GM23338 (cell line): ENCODE data around the gene MRPS22. TPM values are rescaled to one million over a fixed set of nuclear protein-coding genes. Genes with fewer than 3 reads are reported as not detected.

ENCODE experiments used
- ATAC-seq: fragments of 200-7000 bp; cut with Tn5 transposase; 3 replicates; pipeline ENCODE4 v1.9.1; 2020
- DNase-seq: peaks from one replicate; pipeline ENCODE4 v3.0.0-alpha.2; 2015; ENCODE audit warnings: low spot score
- H2AFZ ChIP-seq: fragments of 200-600 bp; sonication (generic); 2 replicates; pipeline ENCODE4 v1.8.0; 2016; ENCODE audit warnings: antibody characterized with exemption, mild to moderate bottlenecking, moderate library complexity
- H3F3A ChIP-seq: fragments of 200-600 bp; sonication (generic); replicated peaks from 2 replicates; pipeline ENCODE4 v1.8.0; 2017; ENCODE audit warnings: antibody characterized with exemption, mixed run types, low read depth
- H3K27ac ChIP-seq: fragments of 200-600 bp; sonication (generic); 2 replicates; pipeline ENCODE4 v1.6.1; 2016; ENCODE audit warnings: low read depth
- H3K27me3 ChIP-seq: fragments of 200-600 bp; sonication (generic); 2 replicates; pipeline ENCODE4 v1.8.0; 2016; ENCODE audit warnings: mild to moderate bottlenecking, mixed run types, moderate library complexity; ENCODE audit not compliant: insufficient read depth
- H3K36me3 ChIP-seq: fragments of 200-600 bp; sonication (generic); 2 replicates; pipeline ENCODE4 v1.8.0; 2016; ENCODE audit warnings: mild to moderate bottlenecking; ENCODE audit not compliant: insufficient read depth
- H3K4me1 ChIP-seq: fragments of 200-600 bp; sonication (generic); 2 replicates; pipeline ENCODE4 v1.8.0; 2016; ENCODE audit warnings: mild to moderate bottlenecking, moderate library complexity; ENCODE audit not compliant: insufficient read depth
- H3K4me2 ChIP-seq: fragments of 200-600 bp; sonication (generic); 2 replicates; pipeline ENCODE4 v1.7.1; 2017; ENCODE audit warnings: mixed run types
- H3K4me3 ChIP-seq: fragments of 200-600 bp; sonication (generic); 2 replicates; pipeline ENCODE4 v1.6.1; 2016; ENCODE audit warnings: mixed run types
- H3K79me2 ChIP-seq: fragments of 200-600 bp; sonication (generic); replicated peaks from 2 replicates; pipeline ENCODE4 v1.8.0; 2017; ENCODE audit warnings: mild to moderate bottlenecking; ENCODE audit not compliant: insufficient read depth
- H3K9me2 ChIP-seq: fragments of 200-600 bp; sonication (generic); 2 replicates; pipeline ENCODE4 v1.8.0; 2017; ENCODE audit not compliant: insufficient read depth
- H4K20me1 ChIP-seq: fragments of 200-600 bp; sonication (generic); replicated peaks from 2 replicates; pipeline ENCODE4 v1.8.0; 2017; ENCODE audit warnings: mild to moderate bottlenecking; ENCODE audit not compliant: insufficient read depth
- H3K27ac Mint-ChIP-seq: 2 replicates; pipeline ENCODE4 v1.8.0; 2020; ENCODE audit warnings: inconsistent platforms, mild to moderate bottlenecking, moderate library complexity, mixed read lengths
- H3K27me3 Mint-ChIP-seq: 3 replicates; pipeline ENCODE4 v1.8.0; 2022; ENCODE audit warnings: low read depth, mild to moderate bottlenecking, moderate library complexity, mixed read lengths, inconsistent platforms; ENCODE audit not compliant: insufficient read depth, poor library complexity
- H3K36me3 Mint-ChIP-seq: 3 replicates; pipeline ENCODE4 v1.8.0; 2021; ENCODE audit warnings: low read depth, mild to moderate bottlenecking, inconsistent platforms, moderate library complexity, mixed read lengths
- H3K4me1 Mint-ChIP-seq: 3 replicates; pipeline ENCODE4 v1.8.0; 2020; ENCODE audit warnings: mild to moderate bottlenecking, inconsistent platforms, mixed read lengths
- H3K4me3 Mint-ChIP-seq: 3 replicates; pipeline ENCODE4 v1.8.0; 2021; ENCODE audit warnings: moderate library complexity, mild to moderate bottlenecking, inconsistent platforms, mixed read lengths
- H3K9me3 Mint-ChIP-seq: 3 replicates; pipeline ENCODE4 v1.8.0; 2020; ENCODE audit warnings: moderate library complexity, mild to moderate bottlenecking, inconsistent platforms, mixed read lengths
- CREB1 ChIP-seq: fragments of 250-450 bp; sonication (Bioruptor Pico); IDR thresholded peaks from 2 replicates; pipeline ENCODE4 v1.5.0; 2020; ENCODE audit warnings: low read depth, mild to moderate bottlenecking, moderate library complexity
- CTCF ChIP-seq, 2 experiments: fragments of 200-600 bp in 1 of 2; sonication (generic) in 1 of 2; conservative IDR thresholded peaks; 2 replicates each; pipeline versions ENCODE4 v1.5.1 to v1.6.1; 2016 to 2017; ENCODE audit warnings: antibody characterized with exemption in 2 of 2, low read depth in 2 of 2, mild to moderate bottlenecking in 2 of 2, moderate library complexity in 1 of 2
- EZH2 ChIP-seq: fragments of 200-600 bp; sonication (generic); IDR thresholded peaks from one replicate; pipeline ENCODE4 v1.8.0; 2017; ENCODE audit warnings: antibody characterized with exemption, mild to moderate bottlenecking, low read depth; ENCODE audit not compliant: unreplicated experiment
- EZH2phosphoT487 ChIP-seq: fragments of 200-600 bp; sonication (generic); IDR thresholded peaks from one replicate; pipeline ENCODE4 v1.8.1; 2018; ENCODE audit warnings: antibody characterized with exemption; ENCODE audit not compliant: unreplicated experiment
- JUNB ChIP-seq: IDR thresholded peaks from one replicate; pipeline ENCODE4 v1.6.1; 2016; ENCODE audit warnings: antibody characterized with exemption; ENCODE audit not compliant: unreplicated experiment
- POLR2AphosphoS5 ChIP-seq: IDR thresholded peaks from 2 replicates; pipeline ENCODE4 v1.6.1; 2016; ENCODE audit warnings: antibody characterized with exemption, low read depth
- REST ChIP-seq: IDR thresholded peaks from one replicate; pipeline ENCODE4 v1.6.1; 2018; ENCODE audit warnings: antibody characterized with exemption; ENCODE audit not compliant: unreplicated experiment
- STAT1 ChIP-seq: IDR thresholded peaks from one replicate; pipeline ENCODE4 v1.6.1; 2016; ENCODE audit warnings: antibody characterized with exemption; ENCODE audit not compliant: unreplicated experiment
- ZNF114 ChIP-seq: fragments of 250-450 bp; sonication (Bioruptor Pico); IDR thresholded peaks from 2 replicates; pipeline ENCODE4 v1.5.0; 2020; ENCODE audit warnings: mild to moderate bottlenecking, moderate library complexity
- polyA plus RNA-seq: library from polyadenylated mRNA; unstranded; fragments of >200 nt; fragmentation: Nextera tagmentation; extraction: Ambion mirVana; gene quantifications from 2 replicates; pipeline ENCODE4 v1.2.1, GENCODE V29; 2016
- total RNA-seq: library from RNA; depleted of rRNA; stranded (reverse); fragments of >200 nt; shearing (Covaris generic); gene quantifications from 2 replicates; pipeline ENCODE4 v1.2.3, GENCODE V29; 2014
- TF ChIP-seq, protein P1 (sequence below): IDR thresholded peaks from 2 replicates; pipeline ENCODE4 v1.6.1; 2016; ENCODE audit warnings: antibody characterized with exemption

The MRPS22 gene
- total and polyA plus RNA-seq, 2 experiments from 2014 or later = 58.4 to 65.6 TPM

GRCh38 chr3:139309880-139310279 lies 33.9 kb upstream of the MRPS22 start (continued):
- TF ChIP-seq REST (no peak), EZH2 (no peak), CREB1 (CRISPR knock-in tag) (no peak), ZNF114 (CRISPR knock-in tag) (no peak), CTCF (conservative IDR thresholded peaks at IDR 0.05; ENCODE audit: low read depth in 2 of 2) (no peak), STAT1 (no peak), EZH2phosphoT487 (no peak), JUNB (no peak), POLR2AphosphoS5 (no peak)
- TF ChIP-seq, protein P1, sequence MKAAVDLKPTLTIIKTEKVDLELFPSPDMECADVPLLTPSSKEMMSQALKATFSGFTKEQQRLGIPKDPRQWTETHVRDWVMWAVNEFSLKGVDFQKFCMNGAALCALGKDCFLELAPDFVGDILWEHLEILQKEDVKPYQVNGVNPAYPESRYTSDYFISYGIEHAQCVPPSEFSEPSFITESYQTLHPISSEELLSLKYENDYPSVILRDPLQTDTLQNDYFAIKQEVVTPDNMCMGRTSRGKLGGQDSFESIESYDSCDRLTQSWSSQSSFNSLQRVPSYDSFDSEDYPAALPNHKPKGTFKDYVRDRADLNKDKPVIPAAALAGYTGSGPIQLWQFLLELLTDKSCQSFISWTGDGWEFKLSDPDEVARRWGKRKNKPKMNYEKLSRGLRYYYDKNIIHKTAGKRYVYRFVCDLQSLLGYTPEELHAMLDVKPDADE = no peak

GRCh38 chr3:139310474-139310933 lies 33.3 kb upstream of the MRPS22 start:
- TF ChIP-seq JUNB (no peak), ZNF114 (CRISPR knock-in tag) (no peak)
- no peaks in the 10 kb centered on the region for H4K20me1 ChIP-seq
- no peaks in the 10 kb centered on the region; the same call in 1 of the 2 replicates for H3K4me1 ChIP-seq
- H3K4me3 Mint-ChIP-seq = no peak overlapping the region
- no peaks in the 10 kb centered on the region for H3K9me3 Mint-ChIP-seq
- no peak for ATAC-seq
- peaks cover 9% of the 10 kb centered on the region for H3K4me1 Mint-ChIP-seq
- H3F3A ChIP-seq = no peaks in the 10 kb centered on the region
- no peaks in the 10 kb centered on the region for H3K79me2 ChIP-seq
- no peak overlapping the region for H2AFZ ChIP-seq
- H3K27me3 ChIP-seq = no peaks in the 10 kb centered on the region
- peaks cover 12% of the 10 kb centered on the region for H3K27me3 Mint-ChIP-seq
- H3K4me3 ChIP-seq = no peak overlapping the region
- H3K27ac ChIP-seq = no peak overlapping the region
- H3K27ac Mint-ChIP-seq = no peak overlapping the region
- H3K36me3 ChIP-seq = no peaks in the 10 kb centered on the region
- no peak for DNase-seq
- H3K9me2 ChIP-seq = peaks cover 2% of the 10 kb centered on the region; the same call in 1 of the 2 replicates
- no peak overlapping the region for H3K4me2 ChIP-seq
- H3K36me3 Mint-ChIP-seq = no peaks in the 10 kb centered on the region; the same call in 2 of the 3 replicates
